NCI-H1048 (cell line): Measurements from ENCODE around the gene NUPR2.
"Not testable (repeated sequence)": the region's sequence is repeated elsewhere in the genome, so short reads cannot be mapped to it uniquely, and the experiment has no call there.

Experiments used
- DNase-seq: peaks from one replicate; lab custom pipeline; 2025; lab: John Stamatoyannopoulos, UW

The NUPR2 gene

GRCh38 chr7:56086761-56087160, 29.5 kb downstream of the NUPR2 start:
- no peak for DNase-seq

- DNase-seq: no peak
Measured at GRCh38 chr7:56083150-56083785, 32.9 kb downstream of the NUPR2 start.

GRCh38 chr7:56081626-56082340, 34.4 kb downstream of the NUPR2 start:
- no peak for DNase-seq

- not testable (repeated sequence) for DNase-seq
Measured at GRCh38 chr7:56080726-56081435, 35.3 kb downstream of the NUPR2 start.

GRCh38 chr7:56079450-56080185, 36.6 kb downstream of the NUPR2 start:
- DNase-seq: no peak

GRCh38 chr7:56078196-56078595, 38.0 kb downstream of the NUPR2 start:
- no peak for DNase-seq

- DNase-seq: no peak
Measured at GRCh38 chr7:56077681-56078080, 38.5 kb downstream of the NUPR2 start.

- DNase-seq: peak; percentile 77
Measured at GRCh38 chr7:56074371-56074791, 41.8 kb downstream of the NUPR2 start.

- not testable (repeated sequence) for DNase-seq
Measured at GRCh38 chr7:56066376-56066775, 49.8 kb downstream of the NUPR2 start.
